ENCODE results near the gene ATP9B. TPM values are rescaled to one million over a fixed set of nuclear protein-coding genes. Genes with fewer than 3 reads are reported as not detected.
"Not testable (repeated sequence)": the region's sequence is repeated elsewhere in the genome, so short reads cannot be mapped to it uniquely, and the experiment has no call there.

ATP9B gene
- total RNA-seq, 1 experiment from 2014 or later: 15.6 TPM

DNA sequence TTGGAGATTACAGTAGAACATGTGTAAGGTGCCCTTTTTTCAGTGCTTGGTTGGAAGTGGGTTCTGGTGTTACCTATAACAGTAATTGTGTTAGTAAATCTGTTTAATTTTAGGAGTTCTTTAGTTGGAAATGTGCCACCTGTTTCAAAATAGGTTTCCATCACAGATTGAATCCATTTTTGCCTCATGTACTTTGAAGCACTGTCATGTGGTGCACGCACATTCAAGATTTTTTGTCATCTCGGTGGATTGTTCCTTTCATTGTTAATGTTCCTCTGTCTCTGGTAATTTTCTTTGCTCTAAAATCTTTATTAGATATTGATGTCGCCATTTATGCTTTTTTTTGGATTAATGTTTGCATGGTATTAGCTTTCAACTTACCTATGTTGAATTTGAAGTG is 1.3 kb downstream of the ATP9B start:
- Histone ChIP-seq H3K9ac (ENCODE audit: low read length) (peak overlapping the region; percentile 93), H3K4me2 (ENCODE audit: low read length) (peak overlapping the region; percentile 85), H3K79me2 (ENCODE audit: low read length) (peaks cover 46% of the 10 kb centered on the region), H3K4me3 (ENCODE audit: low read length) (peak overlapping the region; percentile 87), H3K27me3 (ENCODE audit: low read length) (no peaks in the 10 kb centered on the region), H2AFZ (ENCODE audit: low read length) (peak overlapping the region; percentile 84; the same call in 1 of the 2 replicates), H3F3A (ENCODE audit: low read length, unreplicated experiment) (no peaks in the 10 kb centered on the region), H4K20me1 (ENCODE audit: low read length) (0 out of 2 replicates have a peak, but pooled peaks cover under 1% of the 10 kb centered on the region), H3K4me1 (ENCODE audit: insufficient read depth, low read length) (peaks cover 10% of the 10 kb centered on the region), H3K9me2 (replicated peaks; ENCODE audit: low read length) (no peaks in the 10 kb centered on the region), H3K36me3 (ENCODE audit: low read depth, low read length) (no peaks in the 10 kb centered on the region), H3K9me3 (ENCODE audit: low read length) (no peaks in the 10 kb centered on the region), H3K27ac (ENCODE audit: low read length) (no peak overlapping the region)
- ATAC-seq: no peak
- CTCF ChIA-PET: no interaction called here
- no TSS peak for BruUV-seq (replicated peaks)
- no peak for TF ChIP-seq EZH2phosphoT487 (IDR thresholded peaks at IDR 0.05; ENCODE audit: borderline replicate concordance, low read length)
- TF ChIP-seq, protein P1, sequence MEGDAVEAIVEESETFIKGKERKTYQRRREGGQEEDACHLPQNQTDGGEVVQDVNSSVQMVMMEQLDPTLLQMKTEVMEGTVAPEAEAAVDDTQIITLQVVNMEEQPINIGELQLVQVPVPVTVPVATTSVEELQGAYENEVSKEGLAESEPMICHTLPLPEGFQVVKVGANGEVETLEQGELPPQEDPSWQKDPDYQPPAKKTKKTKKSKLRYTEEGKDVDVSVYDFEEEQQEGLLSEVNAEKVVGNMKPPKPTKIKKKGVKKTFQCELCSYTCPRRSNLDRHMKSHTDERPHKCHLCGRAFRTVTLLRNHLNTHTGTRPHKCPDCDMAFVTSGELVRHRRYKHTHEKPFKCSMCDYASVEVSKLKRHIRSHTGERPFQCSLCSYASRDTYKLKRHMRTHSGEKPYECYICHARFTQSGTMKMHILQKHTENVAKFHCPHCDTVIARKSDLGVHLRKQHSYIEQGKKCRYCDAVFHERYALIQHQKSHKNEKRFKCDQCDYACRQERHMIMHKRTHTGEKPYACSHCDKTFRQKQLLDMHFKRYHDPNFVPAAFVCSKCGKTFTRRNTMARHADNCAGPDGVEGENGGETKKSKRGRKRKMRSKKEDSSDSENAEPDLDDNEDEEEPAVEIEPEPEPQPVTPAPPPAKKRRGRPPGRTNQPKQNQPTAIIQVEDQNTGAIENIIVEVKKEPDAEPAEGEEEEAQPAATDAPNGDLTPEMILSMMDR (conservative IDR thresholded peaks at IDR 0.05; ENCODE audit: low read depth, low read length): no peak
- no peak for TF ChIP-seq EZH2 (IDR thresholded peaks at IDR 0.05; ENCODE audit: low read length, unreplicated experiment)
- peak; percentile 9 for DNase-seq
- intact Hi-C loops (cut with micrococcal nuclease): loop anchor here (1.0 kb wide), 1 partner anchor 176 kb away; no protein-coding TSS in a partner anchor
- POLR2A ChIA-PET (ENCODE audit: unreplicated experiment): no interaction called here

DNA sequence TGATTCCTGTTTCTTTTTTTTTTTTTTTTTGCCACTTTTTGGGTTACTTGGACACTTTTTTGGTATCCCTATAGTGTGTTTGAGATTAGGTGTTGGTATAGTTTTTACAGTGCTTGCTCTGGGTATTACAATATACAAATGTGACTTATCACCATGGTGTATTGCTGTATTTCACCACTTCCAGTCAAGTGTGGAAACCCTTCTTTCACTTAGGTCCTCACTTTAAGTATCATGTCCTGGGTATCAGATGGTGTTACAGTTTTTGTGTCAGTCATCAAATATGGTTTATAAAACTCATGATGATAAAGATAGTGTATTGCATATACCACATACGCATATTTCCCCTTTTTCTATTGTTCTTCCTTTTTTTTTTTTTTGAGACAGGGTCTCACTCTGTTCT is 1.8 kb downstream of the ATP9B start:
- ATAC-seq: no peak
- H3K4me1 ChIP-seq (ENCODE audit: insufficient read depth, low read length): peaks cover 10% of the 10 kb centered on the region
- no peak overlapping the region for H3K27ac ChIP-seq (ENCODE audit: low read length)
- no peak for TF ChIP-seq EZH2phosphoT487 (IDR thresholded peaks at IDR 0.05; ENCODE audit: borderline replicate concordance, low read length)
- no peak for TF ChIP-seq EZH2 (IDR thresholded peaks at IDR 0.05; ENCODE audit: low read length, unreplicated experiment)
- TF ChIP-seq, protein P1 (conservative IDR thresholded peaks at IDR 0.05; ENCODE audit: low read depth, low read length): no peak
- H3K9me2 ChIP-seq (replicated peaks; ENCODE audit: low read length): no peaks in the 10 kb centered on the region
- CTCF ChIA-PET: no interaction called here
- H3K79me2 ChIP-seq (ENCODE audit: low read length): peaks cover 51% of the 10 kb centered on the region
- H4K20me1 ChIP-seq (ENCODE audit: low read length): 0 out of 2 replicates have a peak, but pooled peaks cover 6% of the 10 kb centered on the region
- H3K9me3 ChIP-seq (ENCODE audit: low read length): no peaks in the 10 kb centered on the region
- no peak overlapping the region for H3K9ac ChIP-seq (ENCODE audit: low read length)
- DNase-seq: no peak
- no peaks in the 10 kb centered on the region for H3F3A ChIP-seq (ENCODE audit: low read length, unreplicated experiment)
- intact Hi-C loops (cut with micrococcal nuclease): no loop called here
- peak overlapping the region; percentile 87 for H3K4me3 ChIP-seq (ENCODE audit: low read length)
- no peaks in the 10 kb centered on the region for H3K36me3 ChIP-seq (ENCODE audit: low read depth, low read length)
- H2AFZ ChIP-seq (ENCODE audit: low read length): no peak overlapping the region
- no peaks in the 10 kb centered on the region for H3K27me3 ChIP-seq (ENCODE audit: low read length)
- H3K4me2 ChIP-seq (ENCODE audit: low read length): peak overlapping the region; percentile 85
- POLR2A ChIA-PET (ENCODE audit: unreplicated experiment): no interaction called here
- no TSS peak for BruUV-seq (replicated peaks)

DNA sequence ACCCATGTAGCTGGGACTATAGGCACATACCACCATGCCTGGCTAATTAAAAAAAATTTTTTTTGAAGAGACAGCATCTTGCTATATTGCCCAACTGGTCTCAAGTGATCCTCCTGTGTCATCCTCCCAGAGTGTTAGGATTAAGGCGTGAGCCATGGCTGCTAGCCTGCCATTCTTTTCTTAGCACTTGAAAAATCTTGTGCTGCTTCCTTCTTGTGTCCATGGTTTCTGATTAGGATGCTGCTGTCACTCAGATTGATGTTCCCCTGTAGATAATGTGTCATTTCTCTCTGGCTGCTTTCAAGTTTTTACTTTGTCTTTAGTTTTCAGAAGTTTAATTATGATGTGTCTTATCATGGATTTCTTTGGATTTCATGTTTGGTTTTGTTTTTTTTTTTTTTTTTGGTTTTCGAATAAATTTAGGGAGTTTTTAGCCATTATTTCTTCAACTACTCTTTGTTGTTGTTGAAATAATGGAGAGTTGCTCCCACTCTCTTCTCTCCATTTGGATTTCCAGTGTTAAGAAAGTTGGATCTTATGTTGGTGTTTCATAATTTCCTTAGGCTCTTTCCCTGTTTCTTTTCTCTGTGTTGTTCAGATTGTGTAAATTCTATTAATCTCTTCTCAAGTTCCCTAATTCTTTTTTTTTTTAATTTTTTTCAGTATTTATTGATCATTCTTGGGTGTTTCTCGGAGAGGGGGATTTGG is 2.5 kb downstream of the ATP9B start:
- Histone ChIP-seq H3K27ac (ENCODE audit: low read length) (no peak overlapping the region), H3K4me3 (ENCODE audit: low read length) (no peak overlapping the region), H4K20me1 (ENCODE audit: low read length) (0 out of 2 replicates have a peak, but pooled peaks cover 6% of the 10 kb centered on the region), H3K79me2 (ENCODE audit: low read length) (peaks cover 57% of the 10 kb centered on the region), H3K36me3 (ENCODE audit: low read depth, low read length) (no peaks in the 10 kb centered on the region), H2AFZ (ENCODE audit: low read length) (no peak overlapping the region), H3K9me2 (replicated peaks; ENCODE audit: low read length) (no peaks in the 10 kb centered on the region), H3K9ac (ENCODE audit: low read length) (no peak overlapping the region), H3F3A (ENCODE audit: low read length, unreplicated experiment) (no peaks in the 10 kb centered on the region), H3K4me2 (ENCODE audit: low read length) (no peak overlapping the region), H3K4me1 (ENCODE audit: insufficient read depth, low read length) (peaks cover 10% of the 10 kb centered on the region), H3K9me3 (ENCODE audit: low read length) (no peaks in the 10 kb centered on the region), H3K27me3 (ENCODE audit: low read length) (no peaks in the 10 kb centered on the region)
- TF ChIP-seq EZH2 (IDR thresholded peaks at IDR 0.05; ENCODE audit: low read length, unreplicated experiment) (no peak), EZH2phosphoT487 (IDR thresholded peaks at IDR 0.05; ENCODE audit: borderline replicate concordance, low read length) (no peak)
- TF ChIP-seq, protein P1 (conservative IDR thresholded peaks at IDR 0.05; ENCODE audit: low read depth, low read length): no peak
- CTCF ChIA-PET: no interaction called here
- BruUV-seq (replicated peaks): no TSS peak
- DNase-seq (no peak), ATAC-seq (no peak)
- POLR2A ChIA-PET (ENCODE audit: unreplicated experiment): no interaction called here
- intact Hi-C loops (cut with micrococcal nuclease): no loop called here

DNA sequence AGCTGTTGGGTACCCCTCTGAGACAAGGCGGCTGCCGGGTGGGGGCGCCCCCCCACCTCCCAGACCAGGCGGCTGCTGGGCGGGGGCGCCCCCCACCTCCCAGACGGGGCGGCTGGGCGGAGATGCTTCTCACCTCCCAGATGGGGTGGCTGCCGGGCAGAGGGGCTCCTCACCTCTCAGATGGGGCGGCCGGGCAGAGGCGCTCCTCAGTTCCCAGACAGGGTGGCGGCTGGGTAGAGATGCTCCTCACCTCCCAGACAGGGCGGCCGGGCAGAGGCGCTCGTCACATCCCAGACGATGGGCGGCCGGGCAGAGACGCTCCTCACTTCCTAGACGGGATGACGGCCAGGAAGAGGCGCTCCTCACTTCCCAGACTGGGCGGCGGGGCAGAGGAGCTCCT is 3.5 kb downstream of the ATP9B start:
- BruUV-seq (replicated peaks): not testable (repeated sequence)

More for the DNA sequence above, 3.5 kb downstream of the ATP9B start:
- Histone ChIP-seq H3K4me1 (ENCODE audit: insufficient read depth, low read length) (peaks cover 10% of the 10 kb centered on the region), H3K79me2 (ENCODE audit: low read length) (peaks cover 67% of the 10 kb centered on the region)
- H3K4me2 ChIP-seq (ENCODE audit: low read length); H3K4me3 ChIP-seq (ENCODE audit: low read length); H3K9ac ChIP-seq (ENCODE audit: low read length); H3K27me3 ChIP-seq (ENCODE audit: low read length); POLR2A ChIA-PET (ENCODE audit: unreplicated experiment); ATAC-seq; H2AFZ ChIP-seq (ENCODE audit: low read length); DNase-seq; H4K20me1 ChIP-seq (ENCODE audit: low read length); H3K9me2 ChIP-seq (replicated peaks; ENCODE audit: low read length); H3K9me3 ChIP-seq (ENCODE audit: low read length); H3K36me3 ChIP-seq (ENCODE audit: low read depth, low read length); CTCF ChIA-PET; intact Hi-C loops (cut with micrococcal nuclease); H3F3A ChIP-seq (ENCODE audit: low read length, unreplicated experiment); H3K27ac ChIP-seq (ENCODE audit: low read length): not testable (repeated sequence)

All from PC-3 (cell line).